Spleen (tissue), 13 donors: ENCODE data around the gene CYS1. TPM values are rescaled to one million over a fixed set of nuclear protein-coding genes. Genes with fewer than 3 reads are reported as not detected.

ENCODE experiments used
- DNase-seq: peaks from one replicate; pipeline ENCODE4 v3.0.0-alpha.2; 2020
- H3K27ac ChIP-seq, 8 donors: fragments of 200-600 bp; sonication (generic) in 7 of 8; 1 replicate in 4 of 8; 2 replicates in 4 of 8; pipeline versions ENCODE4 v1.5.0 to v1.8.0; 2016 to 2021; ENCODE audit warnings: inconsistent platforms in 4 of 8, mild to moderate bottlenecking in 4 of 8, moderate library complexity in 1 of 8
- H3K27me3 ChIP-seq, 7 donors: fragments of 200-600 bp; sonication (generic) in 6 of 7; replicated peaks in 1 of 7; 1 replicate in 4 of 7; 2 replicates in 3 of 7; pipeline versions ENCODE4 v1.5.0 to v1.8.0; 2016 to 2021; ENCODE audit warnings: inconsistent platforms in 3 of 7, mild to moderate bottlenecking in 1 of 7
- H3K36me3 ChIP-seq, 6 donors: fragments of 200-600 bp; sonication (generic) in 5 of 6; 1 replicate in 4 of 6; 2 replicates in 2 of 6; pipeline versions ENCODE4 v1.5.0 to v1.8.0; 2016 to 2021; ENCODE audit warnings: inconsistent platforms in 2 of 6
- H3K4me1 ChIP-seq, 6 donors: fragments of 200-600 bp; sonication (generic) in 5 of 6; 1 replicate in 3 of 6; 2 replicates in 3 of 6; pipeline versions ENCODE4 v1.5.0 to v1.8.0; 2016 to 2021; ENCODE audit warnings: inconsistent platforms in 3 of 6
- H3K4me3 ChIP-seq, 8 donors: fragments of 200-600 bp; sonication (generic) in 7 of 8; 1 replicate in 4 of 8; 2 replicates in 4 of 8; pipeline versions ENCODE4 v1.5.0 to v1.8.0; 2016 to 2021; ENCODE audit warnings: inconsistent platforms in 4 of 8, mild to moderate bottlenecking in 4 of 8, moderate library complexity in 2 of 8
- H3K9me3 ChIP-seq, 8 donors: fragments of 200-600 bp; sonication (generic) in 7 of 8; 1 replicate in 4 of 8; 2 replicates in 4 of 8; pipeline versions ENCODE4 v1.5.0 to v1.8.0; 2016 to 2021; ENCODE audit warnings: inconsistent platforms in 4 of 8
- POLR2A ChIP-seq, 3 donors: fragments of 450-650 bp; IDR thresholded peaks; one replicate each; pipeline ENCODE4 v1.5.1; 2017; ENCODE audit warnings: antibody characterized with exemption in 3 of 3, mild to moderate bottlenecking in 1 of 3
- POLR2AphosphoS5 ChIP-seq, 3 donors: sonication (generic); formaldehyde crosslinking; IDR thresholded peaks; one replicate each; pipeline ENCODE4 v1.5.1; 2017; ENCODE audit warnings: antibody characterized with exemption in 3 of 3
- WGBS, 5 donors: extraction: QIAGEN DNeasy Blood & Tissue Kit in 3 of 5; methylation state at CpG; one replicate each; pipeline versions ENCODE4 v1.1.5 to v1.1.7; 2013 to 2018; 5-methylcytosine and 5-hydroxymethylcytosine counted together
- intact Hi-C: fragments of 100-400 bp; cut with DNase I; formaldehyde crosslinking; loops from one replicate; pipeline ENCODE4 v1.15.0; 2023; ENCODE audit warnings: low total_unique reads
- long read RNA-seq, 2 donors: transcript quantifications; one replicate each; lab custom pipeline, GENCODE V29; 2026
- polyA plus RNA-seq, 3 donors: library from polyadenylated mRNA; stranded (reverse); fragments of 200-250 nt; gene quantifications; one replicate each; pipeline ENCODE4 v1.2.1, GENCODE V29; 2013
- total RNA-seq, 7 donors: library from RNA; depleted of rRNA in 3 of 7; stranded (reverse); fragments of >200 nt in 3 of 7; fragmentation: NEBNext Ultra II Directional in 4 of 7; extraction: Animal tissue kit (Norgen Biotek cat#: 25700) in 4 of 7; gene quantifications; one replicate each; pipeline versions ENCODE4 v1.1.0 to v1.2.1, GENCODE V29; 2016 to 2021
- TF ChIP-seq, protein P1 (sequence below), 11 experiments: fragments of 200-600 bp in 7 of 11; fragments of 450-650 bp in 4 of 11; sonication (generic) in 4 of 11; IDR thresholded peaks in 8 of 11; conservative IDR thresholded peaks in 3 of 11; 1 replicate in 7 of 11; 2 replicates in 4 of 11; pipeline versions ENCODE4 v1.4.0 to v1.8.0; 2016 to 2021; ENCODE audit warnings: antibody characterized with exemption in 11 of 11, inconsistent platforms in 4 of 11, mild to moderate bottlenecking in 1 of 11
- donor health status: healthy with polysubstance abuse.
- donor health status: DM: no; HTN: no; CAD: no; lungs with moderate emphysema.
- donor health status: DM: no; HTN: no; CAD: no.
- donor health status: Bipolar disorder and iron deficiency.
- donor health status: healthy.
- donor health status: DM: no; HTN: no; CAD: no.
- donor health status: DM: yes; HTN: yes; CAD: no.

The CYS1 gene, protein sequence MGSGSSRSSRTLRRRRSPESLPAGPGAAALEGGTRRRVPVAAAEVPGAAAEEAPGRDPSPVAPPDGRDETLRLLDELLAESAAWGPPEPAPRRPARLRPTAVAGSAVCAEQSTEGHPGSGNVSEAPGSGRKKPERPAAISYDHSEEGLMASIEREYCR
- 1 to 10 TPM in 6 of 7 donors, under 1 TPM in 1; 0.97 to 2.9 (median 1.7) TPM for total RNA-seq
- polyA plus RNA-seq, result under 1 TPM; 0.38 to 0.56 (median 0.43) TPM
- long read RNA-seq, donor 1, partial matches to known transcripts, result 0 of 4 reads
- long read RNA-seq, donor 1, other reads (novel, unspliced or antisense), result 0 of 4 reads
- long read RNA-seq, donor 2, transcript CYS1-201 (3 exons, 2,738 nt), result major isoform, 5 of 5 reads
- long read RNA-seq, donor 2, partial matches to known transcripts, result 0 of 5 reads
- long read RNA-seq, donor 2, other reads (novel, unspliced or antisense), result 0 of 5 reads

DNA sequence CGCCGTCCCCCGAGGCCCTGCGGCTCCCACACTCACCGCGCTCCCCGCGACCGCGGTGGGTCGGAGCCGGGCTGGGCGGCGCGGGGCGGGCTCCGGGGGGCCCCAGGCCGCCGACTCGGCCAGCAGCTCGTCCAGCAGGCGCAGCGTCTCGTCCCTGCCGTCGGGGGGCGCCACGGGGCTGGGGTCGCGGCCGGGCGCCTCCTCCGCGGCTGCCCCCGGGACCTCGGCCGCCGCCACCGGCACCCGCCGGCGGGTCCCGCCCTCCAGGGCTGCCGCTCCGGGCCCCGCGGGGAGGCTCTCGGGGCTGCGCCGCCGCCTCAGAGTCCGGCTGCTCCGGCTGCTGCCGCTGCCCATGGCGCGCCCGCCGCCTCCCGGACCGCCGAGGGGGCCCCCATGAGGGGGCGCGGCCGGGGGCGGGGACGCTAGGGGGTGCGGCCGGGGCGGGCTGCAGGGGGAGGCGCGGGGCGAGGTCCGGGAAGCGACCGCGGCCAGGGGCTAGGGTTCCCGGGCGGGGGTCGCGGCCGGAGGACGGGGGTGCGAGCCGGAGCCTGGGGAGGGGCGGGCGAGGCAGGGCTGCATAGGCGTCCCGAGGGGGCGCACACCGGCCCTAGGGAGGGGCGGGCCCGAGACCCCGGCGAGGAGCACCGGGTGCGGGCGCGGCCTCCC, at the start of gene CYS1:
CYS1 (minus strand) TSS at position 542 of the 666 bp plus-strand sequence; CDS start at position 354, 188 bp downstream.
- Histone ChIP-seq H3K27ac (peak within 1 kb of the TSS in 6 of 8 donors; percentile 32 to 77 (median 71)), H3K36me3 (no peaks in the 10 kb centered on the region), H3K4me3 (peak within 1 kb of the TSS; percentile 12 to 66 (median 39)), H3K4me1 (peaks cover 5 to 31% (median 23%) of the 10 kb centered on the region in 6 donors), H3K27me3 (peaks cover 4 to 100% (median 68%) of the 10 kb centered on the region in 7 donors), H3K9me3 (no peaks in the 10 kb centered on the region)
- TF ChIP-seq, protein P1, sequence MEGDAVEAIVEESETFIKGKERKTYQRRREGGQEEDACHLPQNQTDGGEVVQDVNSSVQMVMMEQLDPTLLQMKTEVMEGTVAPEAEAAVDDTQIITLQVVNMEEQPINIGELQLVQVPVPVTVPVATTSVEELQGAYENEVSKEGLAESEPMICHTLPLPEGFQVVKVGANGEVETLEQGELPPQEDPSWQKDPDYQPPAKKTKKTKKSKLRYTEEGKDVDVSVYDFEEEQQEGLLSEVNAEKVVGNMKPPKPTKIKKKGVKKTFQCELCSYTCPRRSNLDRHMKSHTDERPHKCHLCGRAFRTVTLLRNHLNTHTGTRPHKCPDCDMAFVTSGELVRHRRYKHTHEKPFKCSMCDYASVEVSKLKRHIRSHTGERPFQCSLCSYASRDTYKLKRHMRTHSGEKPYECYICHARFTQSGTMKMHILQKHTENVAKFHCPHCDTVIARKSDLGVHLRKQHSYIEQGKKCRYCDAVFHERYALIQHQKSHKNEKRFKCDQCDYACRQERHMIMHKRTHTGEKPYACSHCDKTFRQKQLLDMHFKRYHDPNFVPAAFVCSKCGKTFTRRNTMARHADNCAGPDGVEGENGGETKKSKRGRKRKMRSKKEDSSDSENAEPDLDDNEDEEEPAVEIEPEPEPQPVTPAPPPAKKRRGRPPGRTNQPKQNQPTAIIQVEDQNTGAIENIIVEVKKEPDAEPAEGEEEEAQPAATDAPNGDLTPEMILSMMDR (IDR thresholded peaks at IDR 0.05 in 8 of 11, conservative IDR thresholded peaks at IDR 0.05 in 3 of 11), result no peak
- no peak for TF ChIP-seq POLR2A (IDR thresholded peaks at IDR 0.05)
- intact Hi-C loops, result loop anchor here (10.0 kb wide), 1 partner anchor 585 kb away; no protein-coding TSS in a partner anchor
- DNase-seq, result no peak
- 0 to 2% (median 1%) methylated on average over 7 to 98 of the region's 98 CpGs; no CpG with 5 or more reads in 1 of the 5 donors for WGBS, 5 donors

DNA sequence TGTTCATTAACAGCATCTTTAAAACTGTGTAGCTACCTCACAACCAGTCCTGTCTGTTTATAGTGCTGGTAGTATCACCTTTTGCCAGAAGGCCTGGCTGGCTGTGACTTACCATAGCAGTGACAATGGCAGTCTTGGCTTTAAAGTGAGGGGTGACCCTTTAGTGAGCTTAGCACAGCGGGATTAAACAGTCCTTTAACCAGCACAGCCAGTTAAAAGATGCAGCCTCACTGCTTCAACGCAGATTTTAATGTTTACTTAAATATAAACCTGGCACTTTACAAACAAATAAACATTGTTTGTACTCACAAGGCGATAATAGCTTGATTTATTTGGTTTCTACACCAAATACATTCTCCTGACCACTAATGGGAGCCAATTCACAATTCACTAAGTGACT, 49.3 kb upstream of the CYS1 start:
- no peak for DNase-seq
- H3K9me3 ChIP-seq, result no peaks in the 10 kb centered on the region
- H3K27me3 ChIP-seq, result peaks cover 0 to under 1% (median 0%) of the 10 kb centered on the region in 7 donors
- peaks cover 0 to 40% (median 0%) of the 10 kb centered on the region in 6 donors for H3K36me3 ChIP-seq
- intact Hi-C loops, result loop anchor here (5.0 to 10.0 kb wide), 2 partner anchors 275 to 303 kb away; no protein-coding TSS in a partner anchor
- TF ChIP-seq, protein P1 (IDR thresholded peaks at IDR 0.05 in 8 of 11, conservative IDR thresholded peaks at IDR 0.05 in 3 of 11), result no peak
- TF ChIP-seq POLR2A (IDR thresholded peaks at IDR 0.05) (no peak), POLR2AphosphoS5 (IDR thresholded peaks at IDR 0.05) (no peak)
- H3K27ac ChIP-seq, result no peak overlapping the region
- no peak overlapping the region for H3K4me3 ChIP-seq
- WGBS, 5 donors, result 93 to 97% (median 96%) methylated on average over 3 of the region's 3 CpGs
- H3K4me1 ChIP-seq, result peaks cover under 1 to 34% (median 13%) of the 10 kb centered on the region in 6 donors

DNA sequence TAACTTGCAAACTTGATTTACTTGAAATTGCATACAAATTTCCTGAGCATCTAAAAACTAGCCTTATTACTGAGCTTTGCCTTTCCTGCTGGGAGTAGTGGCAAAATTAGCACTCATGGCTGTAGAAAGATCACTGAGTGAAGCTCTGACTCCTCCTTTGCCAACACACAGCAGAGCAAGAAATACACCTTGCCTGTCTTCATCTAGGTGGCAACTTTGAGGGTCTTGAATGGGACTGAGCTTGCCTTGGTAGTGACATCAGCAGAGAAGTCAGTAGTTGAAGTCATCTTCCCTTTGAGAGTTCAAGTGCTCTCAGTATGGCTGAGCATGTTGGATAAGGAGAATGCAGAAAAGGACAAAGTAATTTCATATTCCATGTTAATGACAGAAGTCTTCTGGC, 48.2 kb upstream of the CYS1 start:
- intact Hi-C loops, result loop anchor here (5.0 to 10.0 kb wide), 2 partner anchors 276 to 304 kb away; no protein-coding TSS in a partner anchor

More for the DNA sequence above, 48.2 kb upstream of the CYS1 start:
- H3K9me3 ChIP-seq, result no peaks in the 10 kb centered on the region
- no peak overlapping the region for H3K4me3 ChIP-seq
- H3K36me3 ChIP-seq, result peaks cover 0 to 39% (median 0%) of the 10 kb centered on the region in 6 donors
- H3K4me1 ChIP-seq, result peaks cover 8 to 45% (median 24%) of the 10 kb centered on the region in 6 donors
- TF ChIP-seq, protein P1 (IDR thresholded peaks at IDR 0.05 in 8 of 11, conservative IDR thresholded peaks at IDR 0.05 in 3 of 11), result no peak
- TF ChIP-seq POLR2AphosphoS5 (IDR thresholded peaks at IDR 0.05) (no peak), POLR2A (IDR thresholded peaks at IDR 0.05) (no peak)
- H3K27me3 ChIP-seq, result peaks cover 0 to 11% (median 8%) of the 10 kb centered on the region in 7 donors
- DNase-seq, result no peak
- no peak overlapping the region for H3K27ac ChIP-seq
